Left lung (tissue), 10 donors: ENCODE measurements around the gene SEC63. TPM values are rescaled to one million over a fixed set of nuclear protein-coding genes. Genes with fewer than 3 reads are reported as not detected.
"Not testable (repeated sequence)": the region's sequence is repeated elsewhere in the genome, so short reads cannot be mapped to it uniquely, and the experiment has no call there.

Experiments
- ATAC-seq: fragments of 200-7000 bp; cut with Tn5 transposase; one replicate; pipeline ENCODE4 v1.9.1; 2020; ENCODE audit warnings: moderate library complexity
- DNase-seq, 4 donors: peaks; one replicate each; pipeline ENCODE4 v3.0.0-alpha.2; 2013 to 2020
- H3K27ac ChIP-seq, 2 donors: fragments of 200-600 bp; sonication (generic) in 1 of 2; one replicate each; pipeline versions ENCODE4 v1.5.0 to v1.8.0; 2020 to 2021
- H3K27me3 ChIP-seq, 2 donors: fragments of 200-600 bp; sonication (generic) in 1 of 2; one replicate each; pipeline versions ENCODE4 v1.5.0 to v1.8.0; 2020 to 2021
- H3K36me3 ChIP-seq, 2 donors: fragments of 200-600 bp; sonication (generic) in 1 of 2; one replicate each; pipeline versions ENCODE4 v1.5.0 to v1.8.0; 2020 to 2021
- H3K4me1 ChIP-seq, 2 donors: fragments of 200-600 bp; one replicate each; pipeline ENCODE4 v1.8.0; 2021
- H3K4me3 ChIP-seq, 2 donors: fragments of 200-600 bp; sonication (generic) in 1 of 2; one replicate each; pipeline versions ENCODE4 v1.5.0 to v1.8.0; 2020 to 2021; ENCODE audit warnings: mild to moderate bottlenecking in 1 of 2
- H3K9me3 ChIP-seq, 2 donors: fragments of 200-600 bp; sonication (generic) in 1 of 2; one replicate each; pipeline versions ENCODE4 v1.5.0 to v1.8.0; 2020 to 2021
- CTCF ChIP-seq, 2 donors: fragments of 200-600 bp; sonication (generic) in 1 of 2; IDR thresholded peaks; one replicate each; pipeline versions ENCODE4 v1.5.0 to v1.8.0; 2021; ENCODE audit warnings: antibody characterized with exemption in 2 of 2
- intact Hi-C, 2 donors: fragments of 100-400 bp; cut with DNase I; formaldehyde crosslinking; loops; one replicate each; pipeline versions ENCODE4 v1.11.2 to v1.14.2; 2022
- polyA plus RNA-seq, 6 donors: library from polyadenylated mRNA; unstranded; fragments of 120-200 nt; gene quantifications; one replicate each; pipeline ENCODE4 v1.2.1, GENCODE V29; 2013; ENCODE audit not compliant: insufficient read length in 6 of 6
- total RNA-seq, 2 donors: library from RNA; stranded (reverse); fragmentation: NEBNext Ultra II Directional; extraction: Animal tissue kit (Norgen Biotek cat#: 25700); gene quantifications; one replicate each; pipeline ENCODE4 v1.2.1, GENCODE V29; 2021
- donor health status: DM: no; HTN: yes; CAD: no.
- donor health status: DM: no; HTN: no; CAD: no.

The SEC63 gene
- total and polyA plus RNA-seq, 8 donors, result 94.4 to 131 (median 111) TPM

DNA sequence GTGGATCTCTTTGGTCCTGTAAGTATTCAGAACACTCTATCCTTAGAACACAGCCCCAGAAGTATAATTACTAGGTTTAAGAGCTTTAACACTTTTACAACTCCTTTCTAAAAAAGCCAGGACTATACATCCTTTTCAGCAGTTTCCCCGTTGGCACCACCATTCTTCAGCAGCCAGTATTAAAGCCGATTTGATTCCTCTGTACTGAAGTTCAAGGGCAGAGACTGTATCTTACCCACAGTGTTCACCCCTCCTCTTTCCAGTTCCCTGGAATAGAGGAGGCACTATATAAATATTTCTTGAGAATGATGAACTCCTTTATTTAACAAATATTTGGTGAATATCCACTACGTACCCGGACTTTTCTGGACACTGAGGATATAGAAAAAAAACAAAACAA is 15.9 kb downstream of the SEC63 start:
- intact Hi-C loops, result no loop called here
- Histone ChIP-seq H3K36me3 (no peaks in the 10 kb centered on the region), H3K27ac (no peak overlapping the region), H3K27me3 (no peaks in the 10 kb centered on the region), H3K4me3 (no peak overlapping the region), H3K4me1 (peaks cover 6 to 20% of the 10 kb centered on the region in 2 donors), H3K9me3 (no peaks in the 10 kb centered on the region)
- ATAC-seq (no peak), DNase-seq (no peak)
- no peak for TF ChIP-seq CTCF (IDR thresholded peaks at IDR 0.05)

- no peak overlapping the region for H3K4me3 ChIP-seq
- intact Hi-C loops, result no loop called here
- DNase-seq, result no peak
- no peaks in the 10 kb centered on the region for H3K27me3 ChIP-seq
- H3K36me3 ChIP-seq, result no peaks in the 10 kb centered on the region
- H3K9me3 ChIP-seq, result no peaks in the 10 kb centered on the region
- peaks cover 6 to 20% of the 10 kb centered on the region in 2 donors for H3K4me1 ChIP-seq
- TF ChIP-seq CTCF (IDR thresholded peaks at IDR 0.05), result no peak
- no peak overlapping the region for H3K27ac ChIP-seq
- peak; percentile 81 for ATAC-seq
Observed at GRCh38 chr6:107941627-107942026, 16.4 kb downstream of the SEC63 start.

DNA sequence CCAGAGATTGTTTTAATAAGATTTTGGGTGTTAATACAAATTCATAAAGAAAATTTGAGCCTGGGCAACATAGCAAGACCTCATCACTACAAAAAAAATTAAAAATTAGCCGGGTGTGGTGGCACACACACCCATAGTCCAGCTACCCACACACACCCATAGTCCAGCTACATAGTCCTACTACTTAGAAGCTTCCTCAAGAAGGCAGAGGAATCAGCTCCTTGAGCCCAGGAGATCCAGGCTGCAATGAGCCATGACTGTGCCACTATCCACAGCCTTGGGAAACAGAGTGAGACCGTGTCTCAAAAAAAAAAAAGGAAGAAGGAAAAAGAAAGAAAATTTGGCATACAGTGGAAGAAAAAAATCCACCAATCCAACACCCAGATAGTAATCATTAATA is 16.8 kb downstream of the SEC63 start:
- Histone ChIP-seq H3K27me3 (no peaks in the 10 kb centered on the region), H3K36me3 (no peaks in the 10 kb centered on the region), H3K4me1 (peaks cover 6 to 20% of the 10 kb centered on the region in 2 donors), H3K27ac (no peak overlapping the region), H3K4me3 (no peak overlapping the region), H3K9me3 (no peaks in the 10 kb centered on the region)
- intact Hi-C loops, result no loop called here
- no peak for DNase-seq
- peak; percentile 41 for ATAC-seq
- TF ChIP-seq CTCF (IDR thresholded peaks at IDR 0.05), result no peak

GRCh38 chr6:107936910-107937292 is 21.1 kb downstream of the SEC63 start:
- H3K4me1 ChIP-seq, result peaks cover 5 to 15% of the 10 kb centered on the region in 2 donors
- DNase-seq, intact Hi-C loops, H3K27ac ChIP-seq, H3K36me3 ChIP-seq, ATAC-seq, H3K9me3 ChIP-seq, H3K4me3 ChIP-seq, H3K27me3 ChIP-seq: not testable (repeated sequence)

DNA sequence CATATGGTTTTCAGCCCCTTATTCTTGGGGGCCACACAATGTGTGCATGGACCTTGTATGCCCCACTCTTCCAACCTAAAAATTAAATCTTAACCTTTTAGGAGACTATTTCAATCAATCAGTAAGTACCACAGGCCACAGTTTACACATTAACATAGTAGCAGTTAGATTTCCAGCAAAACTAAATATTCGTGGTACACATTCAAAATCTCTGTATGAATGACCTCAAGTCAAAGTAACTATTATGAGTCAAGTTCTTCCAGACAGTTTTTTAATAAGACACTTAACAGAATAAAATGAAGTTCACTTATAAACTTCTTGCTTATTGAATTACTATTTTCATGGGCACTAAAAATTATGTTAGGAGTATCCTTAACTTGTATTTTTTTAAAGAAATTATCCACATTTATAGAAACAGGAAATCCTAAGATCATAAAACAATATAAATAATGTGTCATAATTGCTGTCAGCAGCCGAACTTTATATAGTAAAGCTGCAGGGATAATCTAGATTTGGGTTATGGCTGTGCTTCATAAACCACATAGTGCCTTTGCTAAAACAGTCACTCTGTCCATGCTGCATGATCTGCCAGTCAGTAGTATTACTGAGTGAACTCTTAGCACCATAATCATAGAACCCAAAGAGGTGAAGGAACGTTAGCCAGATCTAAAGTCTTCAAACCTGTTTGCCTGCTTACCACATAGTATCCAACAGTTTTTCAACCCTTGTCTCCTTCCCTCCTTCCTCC is 21.7 kb downstream of the SEC63 start:
- no peak for TF ChIP-seq CTCF (IDR thresholded peaks at IDR 0.05)
- Histone ChIP-seq H3K27ac (no peak overlapping the region), H3K9me3 (no peaks in the 10 kb centered on the region), H3K4me1 (peaks cover 0 to 10% of the 10 kb centered on the region in 2 donors), H3K36me3 (no peaks in the 10 kb centered on the region), H3K4me3 (no peak overlapping the region), H3K27me3 (no peaks in the 10 kb centered on the region)
- DNase-seq (no peak), ATAC-seq (no peak)
- intact Hi-C loops, result no loop called here

GRCh38 chr6:107934229-107934628 is 23.8 kb downstream of the SEC63 start:
- H3K9me3 ChIP-seq, H3K36me3 ChIP-seq, H3K4me1 ChIP-seq, H3K4me3 ChIP-seq, intact Hi-C loops, H3K27ac ChIP-seq, ATAC-seq, H3K27me3 ChIP-seq, DNase-seq: not testable (repeated sequence)
